Measurements from ENCODE around the gene WDR38. TPM values are rescaled to one million over a fixed set of nuclear protein-coding genes. Genes with fewer than 3 reads are reported as not detected.

Gene WDR38
- total and polyA plus RNA-seq, 2 of the 13 experiments (the other 11 are each of a cell fraction or from before 2014, with no cell fraction given), result not detected

DNA sequence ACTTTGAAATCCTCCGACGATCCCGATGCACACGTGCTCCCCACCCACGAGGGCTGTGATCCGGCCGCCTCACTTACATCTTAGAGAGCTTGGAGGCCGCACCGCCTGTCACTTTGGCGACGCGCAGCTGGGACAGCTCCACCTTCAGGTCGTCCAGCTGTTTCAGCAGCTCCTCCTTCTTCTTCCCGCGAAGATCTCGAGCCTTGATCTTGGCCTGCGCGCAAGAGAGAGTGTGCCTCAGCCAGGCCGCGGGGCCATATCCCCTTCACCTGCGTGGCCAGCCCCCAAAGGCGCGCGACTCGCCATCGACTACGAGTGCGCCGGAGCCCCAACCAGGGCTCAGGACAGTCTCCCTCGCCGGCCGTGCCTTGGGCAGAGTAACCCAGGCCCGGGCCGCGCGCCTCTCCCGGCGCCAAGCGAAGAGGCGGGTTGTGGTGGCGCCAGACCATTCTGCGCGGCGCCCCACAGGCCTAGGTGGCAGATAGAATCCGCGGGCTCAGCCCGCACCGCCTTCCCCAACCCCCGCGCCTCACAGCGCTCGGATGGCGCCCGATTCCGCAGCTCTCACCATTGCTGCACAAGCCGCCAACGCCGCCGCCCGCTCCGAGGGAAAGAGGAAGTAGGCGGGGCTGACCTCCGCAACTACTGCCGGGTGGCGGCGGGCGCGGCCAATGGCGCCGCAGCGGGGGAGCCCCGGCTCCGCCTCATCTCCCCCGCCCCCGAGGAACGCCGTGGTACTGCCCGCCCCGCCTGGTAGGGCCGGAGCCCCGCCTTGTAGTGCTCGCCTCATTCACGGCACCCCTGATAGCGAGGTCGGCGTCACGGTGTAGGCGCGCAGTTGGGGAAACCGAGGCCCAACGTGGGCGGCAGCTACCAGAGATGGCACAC lies 8.3 kb downstream of the WDR38 start, which contains the start of the genes ARPC5L and RPL35 (continued):
- TF ChIP-seq, protein P1, sequence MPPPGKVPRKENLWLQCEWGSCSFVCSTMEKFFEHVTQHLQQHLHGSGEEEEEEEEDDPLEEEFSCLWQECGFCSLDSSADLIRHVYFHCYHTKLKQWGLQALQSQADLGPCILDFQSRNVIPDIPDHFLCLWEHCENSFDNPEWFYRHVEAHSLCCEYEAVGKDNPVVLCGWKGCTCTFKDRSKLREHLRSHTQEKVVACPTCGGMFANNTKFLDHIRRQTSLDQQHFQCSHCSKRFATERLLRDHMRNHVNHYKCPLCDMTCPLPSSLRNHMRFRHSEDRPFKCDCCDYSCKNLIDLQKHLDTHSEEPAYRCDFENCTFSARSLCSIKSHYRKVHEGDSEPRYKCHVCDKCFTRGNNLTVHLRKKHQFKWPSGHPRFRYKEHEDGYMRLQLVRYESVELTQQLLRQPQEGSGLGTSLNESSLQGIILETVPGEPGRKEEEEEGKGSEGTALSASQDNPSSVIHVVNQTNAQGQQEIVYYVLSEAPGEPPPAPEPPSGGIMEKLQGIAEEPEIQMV (CRISPR knock-in tag; IDR thresholded peaks at IDR 0.05; ENCODE audit: low read depth), result 0 out of 2 replicates have a peak, but pooled peaks have one; percentile 49
- TF ChIP-seq ARNT (IDR thresholded peaks at IDR 0.05), result no peak
- TF ChIP-seq TGIF2 (CRISPR knock-in tag; IDR thresholded peaks at IDR 0.05), result no peak
- TF ChIP-seq ZNF12 (CRISPR knock-in tag; IDR thresholded peaks at IDR 0.05), result no peak
- no peak for TF ChIP-seq ZNF567 (CRISPR knock-in tag; IDR thresholded peaks at IDR 0.05; ENCODE audit: borderline replicate concordance)
- TF ChIP-seq PRPF4 (IDR thresholded peaks at IDR 0.05; ENCODE audit: low read depth, low read length, poor library complexity, severe bottlenecking), result no peak
- peak; percentile 70 for TF ChIP-seq TBX2 (CRISPR knock-in tag; IDR thresholded peaks at IDR 0.05; ENCODE audit: borderline replicate concordance)
- peak; percentile 85 for TF ChIP-seq ELF1 (CRISPR knock-in tag; IDR thresholded peaks at IDR 0.05)
- TF ChIP-seq ZNF224 (CRISPR knock-in tag; IDR thresholded peaks at IDR 0.05), result peak; percentile 86; the same call in 1 of the 2 replicates
- TF ChIP-seq, protein P2, sequence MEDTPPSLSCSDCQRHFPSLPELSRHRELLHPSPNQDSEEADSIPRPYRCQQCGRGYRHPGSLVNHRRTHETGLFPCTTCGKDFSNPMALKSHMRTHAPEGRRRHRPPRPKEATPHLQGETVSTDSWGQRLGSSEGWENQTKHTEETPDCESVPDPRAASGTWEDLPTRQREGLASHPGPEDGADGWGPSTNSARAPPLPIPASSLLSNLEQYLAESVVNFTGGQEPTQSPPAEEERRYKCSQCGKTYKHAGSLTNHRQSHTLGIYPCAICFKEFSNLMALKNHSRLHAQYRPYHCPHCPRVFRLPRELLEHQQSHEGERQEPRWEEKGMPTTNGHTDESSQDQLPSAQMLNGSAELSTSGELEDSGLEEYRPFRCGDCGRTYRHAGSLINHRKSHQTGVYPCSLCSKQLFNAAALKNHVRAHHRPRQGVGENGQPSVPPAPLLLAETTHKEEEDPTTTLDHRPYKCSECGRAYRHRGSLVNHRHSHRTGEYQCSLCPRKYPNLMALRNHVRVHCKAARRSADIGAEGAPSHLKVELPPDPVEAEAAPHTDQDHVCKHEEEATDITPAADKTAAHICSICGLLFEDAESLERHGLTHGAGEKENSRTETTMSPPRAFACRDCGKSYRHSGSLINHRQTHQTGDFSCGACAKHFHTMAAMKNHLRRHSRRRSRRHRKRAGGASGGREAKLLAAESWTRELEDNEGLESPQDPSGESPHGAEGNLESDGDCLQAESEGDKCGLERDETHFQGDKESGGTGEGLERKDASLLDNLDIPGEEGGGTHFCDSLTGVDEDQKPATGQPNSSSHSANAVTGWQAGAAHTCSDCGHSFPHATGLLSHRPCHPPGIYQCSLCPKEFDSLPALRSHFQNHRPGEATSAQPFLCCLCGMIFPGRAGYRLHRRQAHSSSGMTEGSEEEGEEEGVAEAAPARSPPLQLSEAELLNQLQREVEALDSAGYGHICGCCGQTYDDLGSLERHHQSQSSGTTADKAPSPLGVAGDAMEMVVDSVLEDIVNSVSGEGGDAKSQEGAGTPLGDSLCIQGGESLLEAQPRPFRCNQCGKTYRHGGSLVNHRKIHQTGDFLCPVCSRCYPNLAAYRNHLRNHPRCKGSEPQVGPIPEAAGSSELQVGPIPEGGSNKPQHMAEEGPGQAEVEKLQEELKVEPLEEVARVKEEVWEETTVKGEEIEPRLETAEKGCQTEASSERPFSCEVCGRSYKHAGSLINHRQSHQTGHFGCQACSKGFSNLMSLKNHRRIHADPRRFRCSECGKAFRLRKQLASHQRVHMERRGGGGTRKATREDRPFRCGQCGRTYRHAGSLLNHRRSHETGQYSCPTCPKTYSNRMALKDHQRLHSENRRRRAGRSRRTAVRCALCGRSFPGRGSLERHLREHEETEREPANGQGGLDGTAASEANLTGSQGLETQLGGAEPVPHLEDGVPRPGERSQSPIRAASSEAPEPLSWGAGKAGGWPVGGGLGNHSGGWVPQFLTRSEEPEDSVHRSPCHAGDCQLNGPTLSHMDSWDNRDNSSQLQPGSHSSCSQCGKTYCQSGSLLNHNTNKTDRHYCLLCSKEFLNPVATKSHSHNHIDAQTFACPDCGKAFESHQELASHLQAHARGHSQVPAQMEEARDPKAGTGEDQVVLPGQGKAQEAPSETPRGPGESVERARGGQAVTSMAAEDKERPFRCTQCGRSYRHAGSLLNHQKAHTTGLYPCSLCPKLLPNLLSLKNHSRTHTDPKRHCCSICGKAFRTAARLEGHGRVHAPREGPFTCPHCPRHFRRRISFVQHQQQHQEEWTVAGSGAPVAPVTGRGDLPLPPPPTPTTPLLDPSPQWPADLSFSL (CRISPR knock-in tag; IDR thresholded peaks at IDR 0.05), result no peak
- TF ChIP-seq POGZ (CRISPR knock-in tag; IDR thresholded peaks at IDR 0.05), result 0 out of 2 replicates have a peak, but pooled peaks have one; percentile 35
- peak; percentile 75 for TF ChIP-seq ATF6 (CRISPR knock-in tag; conservative IDR thresholded peaks at IDR 0.05)
- TF ChIP-seq, protein P3, sequence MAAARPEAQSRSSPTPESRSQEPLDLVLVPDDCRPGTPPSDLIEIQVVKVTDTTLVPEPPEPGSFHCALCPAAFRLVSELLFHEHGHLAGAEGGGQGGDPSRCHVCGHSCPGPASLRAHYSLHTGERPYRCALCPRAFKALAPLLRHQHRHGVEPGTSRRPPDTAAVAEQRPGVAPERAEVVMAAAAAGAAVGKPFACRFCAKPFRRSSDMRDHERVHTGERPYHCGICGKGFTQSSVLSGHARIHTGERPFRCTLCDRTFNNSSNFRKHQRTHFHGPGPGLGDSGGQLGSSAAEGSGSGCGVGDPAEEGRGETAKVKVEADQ (CRISPR knock-in tag; IDR thresholded peaks at IDR 0.05; ENCODE audit: borderline replicate concordance), result peak; percentile 84
- TF ChIP-seq, protein P4, sequence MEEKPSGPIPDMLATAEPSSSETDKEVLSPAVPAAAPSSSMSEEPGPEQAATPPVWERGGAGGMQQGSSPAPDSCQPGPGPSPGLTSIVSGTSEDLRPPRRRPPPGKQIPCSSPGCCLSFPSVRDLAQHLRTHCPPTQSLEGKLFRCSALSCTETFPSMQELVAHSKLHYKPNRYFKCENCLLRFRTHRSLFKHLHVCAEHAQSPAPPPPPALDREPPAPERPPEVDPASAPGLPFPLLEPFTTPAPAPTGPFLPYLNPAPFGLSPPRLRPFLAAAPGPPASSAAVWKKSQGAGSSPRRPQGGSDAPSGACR (CRISPR knock-in tag; IDR thresholded peaks at IDR 0.05), result no peak
- TF ChIP-seq ZC3H4 (CRISPR knock-in tag; IDR thresholded peaks at IDR 0.05; ENCODE audit: borderline replicate concordance), result no peak
- TF ChIP-seq MEF2D (CRISPR knock-in tag; IDR thresholded peaks at IDR 0.05), result no peak; the same call in 1 of the 2 replicates
- TF ChIP-seq ZNF557 (CRISPR knock-in tag; IDR thresholded peaks at IDR 0.05), result peak; percentile 86; the same call in 1 of the 2 replicates
